ENCODE results near the gene PPP1R15A.
A peak's percentile ranks its signal among the peaks of the same experiment; 100 is the strongest.
"Not testable (repeated sequence)": the region's sequence is repeated elsewhere in the genome, so short reads cannot be mapped to it uniquely, and the experiment has no call there.

Gene PPP1R15A

GRCh38 chr19:48871471-48872181 is 595 bp upstream of the PPP1R15A start:
- Mint-ChIP-seq H3K36me3 (peaks cover 32% of the 10 kb centered on the region), H3K27ac (peak overlapping the region; percentile 99), H3K4me1 (peaks cover 26% of the 10 kb centered on the region), H3K4me3 (peak overlapping the region; percentile 99)
- not testable (repeated sequence) for H3K27me3 Mint-ChIP-seq, H3K9me3 Mint-ChIP-seq

DNA sequence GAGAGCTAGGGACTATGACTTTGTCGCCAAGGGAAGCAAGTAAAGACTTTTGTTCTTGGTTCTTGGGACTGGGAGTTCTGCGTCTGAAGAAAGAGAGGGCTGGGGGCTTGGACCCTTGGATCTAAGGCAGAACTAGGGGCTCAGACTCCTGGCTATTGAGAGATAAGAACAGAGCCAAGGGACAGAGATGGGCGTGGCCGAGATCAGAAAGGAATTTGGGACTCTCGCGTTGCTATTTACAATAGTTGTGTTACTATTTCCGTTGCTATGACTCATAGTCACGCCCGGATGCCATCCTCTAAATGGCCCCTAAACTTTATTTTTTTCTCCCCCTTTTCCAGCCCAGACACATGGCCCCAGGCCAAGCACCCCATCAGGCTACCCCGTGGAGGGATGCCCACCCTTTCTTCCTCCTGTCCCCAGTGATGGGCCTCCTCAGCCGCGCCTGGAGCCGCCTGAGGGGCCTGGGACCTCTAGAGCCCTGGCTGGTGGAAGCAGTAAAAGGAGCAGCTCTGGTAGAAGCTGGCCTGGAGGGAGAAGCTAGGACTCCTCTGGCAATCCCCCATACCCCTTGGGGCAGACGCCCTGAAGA is 759 bp downstream of the PPP1R15A start:
- peak overlapping the region; percentile 99 for H3K27ac Mint-ChIP-seq
- H3K36me3 Mint-ChIP-seq: peaks cover 34% of the 10 kb centered on the region
- no peaks in the 10 kb centered on the region for H3K9me3 Mint-ChIP-seq
- peak overlapping the region; percentile 99 for H3K4me3 Mint-ChIP-seq
- peaks cover 29% of the 10 kb centered on the region for H3K4me1 Mint-ChIP-seq
- H3K27me3 Mint-ChIP-seq: no peaks in the 10 kb centered on the region

DNA sequence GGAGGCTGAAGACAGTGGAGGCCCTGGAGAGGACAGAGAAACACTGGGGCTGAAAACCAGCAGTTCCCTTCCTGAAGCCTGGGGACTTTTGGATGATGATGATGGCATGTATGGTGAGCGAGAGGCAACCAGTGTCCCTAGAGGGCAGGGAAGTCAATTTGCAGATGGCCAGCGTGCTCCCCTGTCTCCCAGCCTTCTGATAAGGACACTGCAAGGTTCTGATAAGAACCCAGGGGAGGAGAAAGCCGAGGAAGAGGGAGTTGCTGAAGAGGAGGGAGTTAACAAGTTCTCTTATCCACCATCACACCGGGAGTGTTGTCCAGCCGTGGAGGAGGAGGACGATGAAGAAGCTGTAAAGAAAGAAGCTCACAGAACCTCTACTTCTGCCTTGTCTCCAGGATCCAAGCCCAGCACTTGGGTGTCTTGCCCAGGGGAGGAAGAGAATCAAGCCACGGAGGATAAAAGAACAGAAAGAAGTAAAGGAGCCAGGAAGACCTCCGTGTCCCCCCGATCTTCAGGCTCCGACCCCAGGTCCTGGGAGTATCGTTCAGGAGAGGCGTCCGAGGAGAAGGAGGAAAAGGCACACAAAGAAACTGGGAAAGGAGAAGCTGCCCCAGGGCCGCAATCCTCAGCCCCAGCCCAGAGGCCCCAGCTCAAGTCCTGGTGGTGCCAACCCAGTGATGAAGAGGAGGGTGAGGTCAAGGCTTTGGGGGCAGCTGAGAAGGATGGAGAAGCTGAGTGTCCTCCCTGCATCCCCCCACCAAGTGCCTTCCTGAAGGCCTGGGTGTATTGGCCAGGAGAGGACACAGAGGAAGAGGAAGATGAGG is 1.5 kb downstream of the PPP1R15A start:
- Mint-ChIP-seq H3K9me3 (no peaks in the 10 kb centered on the region), H3K27ac (peak overlapping the region; percentile 99)

DNA sequence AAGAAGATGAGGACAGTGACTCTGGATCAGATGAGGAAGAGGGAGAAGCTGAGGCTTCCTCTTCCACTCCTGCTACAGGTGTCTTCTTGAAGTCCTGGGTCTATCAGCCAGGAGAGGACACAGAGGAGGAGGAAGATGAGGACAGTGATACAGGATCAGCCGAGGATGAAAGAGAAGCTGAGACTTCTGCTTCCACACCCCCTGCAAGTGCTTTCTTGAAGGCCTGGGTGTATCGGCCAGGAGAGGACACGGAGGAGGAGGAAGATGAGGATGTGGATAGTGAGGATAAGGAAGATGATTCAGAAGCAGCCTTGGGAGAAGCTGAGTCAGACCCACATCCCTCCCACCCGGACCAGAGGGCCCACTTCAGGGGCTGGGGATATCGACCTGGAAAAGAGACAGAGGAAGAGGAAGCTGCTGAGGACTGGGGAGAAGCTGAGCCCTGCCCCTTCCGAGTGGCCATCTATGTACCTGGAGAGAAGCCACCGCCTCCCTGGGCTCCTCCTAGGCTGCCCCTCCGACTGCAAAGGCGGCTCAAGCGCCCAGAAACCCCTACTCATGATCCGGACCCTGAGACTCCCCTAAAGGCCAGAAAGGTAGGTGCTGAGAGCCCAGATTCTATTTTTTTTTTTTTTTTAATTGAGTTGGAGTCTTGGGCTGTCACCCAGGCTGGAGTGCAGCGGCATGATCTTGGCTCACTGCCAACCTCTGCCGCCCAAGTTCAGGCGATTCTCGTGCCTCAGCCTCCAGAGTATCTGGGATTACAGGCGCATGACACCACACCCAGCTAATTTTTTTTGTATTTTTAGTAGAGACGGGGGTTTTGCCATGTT is 2.3 kb downstream of the PPP1R15A start:
- H3K27ac Mint-ChIP-seq: peak overlapping the region; percentile 99
- H3K4me1 Mint-ChIP-seq: peaks cover 25% of the 10 kb centered on the region
- no peaks in the 10 kb centered on the region for H3K9me3 Mint-ChIP-seq
- no peaks in the 10 kb centered on the region for H3K27me3 Mint-ChIP-seq
- H3K36me3 Mint-ChIP-seq: peaks cover 38% of the 10 kb centered on the region
- peak overlapping the region; percentile 99 for H3K4me3 Mint-ChIP-seq

More for the DNA sequence above, 1.5 kb downstream of the PPP1R15A start:
- H3K4me1 Mint-ChIP-seq: peaks cover 25% of the 10 kb centered on the region
- no peaks in the 10 kb centered on the region for H3K27me3 Mint-ChIP-seq
- H3K36me3 Mint-ChIP-seq: peaks cover 38% of the 10 kb centered on the region
- peak overlapping the region; percentile 99 for H3K4me3 Mint-ChIP-seq

DNA sequence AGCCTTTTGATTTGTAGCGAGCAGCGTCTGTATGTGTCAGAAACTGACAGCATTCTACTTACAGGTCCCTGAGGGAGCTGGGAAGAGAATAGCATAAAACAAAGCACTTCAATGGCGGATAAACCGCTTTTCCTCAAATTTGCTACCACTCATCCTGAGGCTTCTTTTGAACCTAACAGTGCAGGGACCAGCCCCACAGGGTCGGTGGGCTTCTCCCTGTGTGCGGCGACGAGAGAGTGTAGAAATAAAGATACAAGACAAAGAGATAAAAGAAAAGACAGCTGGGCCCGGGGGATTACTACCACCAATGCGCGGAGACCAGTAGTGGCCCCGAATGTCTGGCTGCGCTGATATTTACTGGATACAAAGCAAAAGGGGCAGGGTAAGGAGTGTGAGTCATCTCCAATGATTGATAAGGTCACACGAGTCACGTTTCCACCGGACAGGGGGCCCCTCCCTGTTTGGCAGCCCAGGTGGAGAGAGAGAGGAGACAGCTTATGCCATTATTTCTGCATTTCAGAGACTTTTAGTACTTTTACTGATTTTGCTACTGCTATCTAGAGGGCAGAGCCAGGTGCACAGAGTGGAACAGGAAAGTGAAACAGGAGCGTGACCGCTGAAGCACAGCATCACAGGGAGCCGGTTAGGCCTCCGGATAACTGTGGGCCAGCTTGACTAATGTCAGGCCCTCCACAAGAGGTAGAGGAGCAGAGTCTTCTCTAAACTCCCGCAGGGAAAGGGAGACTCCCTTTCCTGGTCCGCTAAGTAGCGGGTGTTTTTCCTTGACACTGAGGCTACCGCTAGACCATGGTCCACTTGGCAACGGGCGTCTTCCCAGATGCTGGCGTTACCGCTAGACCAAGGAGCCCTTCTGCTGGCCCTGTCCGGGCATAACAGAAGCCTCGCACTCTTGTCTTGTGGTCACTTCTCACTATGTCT is 4.1 kb downstream of the PPP1R15A start:
- H3K4me1 Mint-ChIP-seq: peaks cover 25% of the 10 kb centered on the region
- H3K36me3 Mint-ChIP-seq: peaks cover 38% of the 10 kb centered on the region
- H3K27me3 Mint-ChIP-seq, H3K9me3 Mint-ChIP-seq: not testable (repeated sequence)
- peak overlapping the region; percentile 99 for H3K27ac Mint-ChIP-seq
- peak overlapping the region; percentile 99 for H3K4me3 Mint-ChIP-seq

GRCh38 chr19:48877855-48878195 is 5.6 kb downstream of the PPP1R15A start:
- H3K4me1 Mint-ChIP-seq: peaks cover 22% of the 10 kb centered on the region
- H3K9me3 Mint-ChIP-seq: no peaks in the 10 kb centered on the region
- H3K27me3 Mint-ChIP-seq: no peaks in the 10 kb centered on the region
- H3K4me3 Mint-ChIP-seq: no peak overlapping the region
- H3K36me3 Mint-ChIP-seq: peaks cover 37% of the 10 kb centered on the region
- peak overlapping the region; percentile 35 for H3K27ac Mint-ChIP-seq

DNA sequence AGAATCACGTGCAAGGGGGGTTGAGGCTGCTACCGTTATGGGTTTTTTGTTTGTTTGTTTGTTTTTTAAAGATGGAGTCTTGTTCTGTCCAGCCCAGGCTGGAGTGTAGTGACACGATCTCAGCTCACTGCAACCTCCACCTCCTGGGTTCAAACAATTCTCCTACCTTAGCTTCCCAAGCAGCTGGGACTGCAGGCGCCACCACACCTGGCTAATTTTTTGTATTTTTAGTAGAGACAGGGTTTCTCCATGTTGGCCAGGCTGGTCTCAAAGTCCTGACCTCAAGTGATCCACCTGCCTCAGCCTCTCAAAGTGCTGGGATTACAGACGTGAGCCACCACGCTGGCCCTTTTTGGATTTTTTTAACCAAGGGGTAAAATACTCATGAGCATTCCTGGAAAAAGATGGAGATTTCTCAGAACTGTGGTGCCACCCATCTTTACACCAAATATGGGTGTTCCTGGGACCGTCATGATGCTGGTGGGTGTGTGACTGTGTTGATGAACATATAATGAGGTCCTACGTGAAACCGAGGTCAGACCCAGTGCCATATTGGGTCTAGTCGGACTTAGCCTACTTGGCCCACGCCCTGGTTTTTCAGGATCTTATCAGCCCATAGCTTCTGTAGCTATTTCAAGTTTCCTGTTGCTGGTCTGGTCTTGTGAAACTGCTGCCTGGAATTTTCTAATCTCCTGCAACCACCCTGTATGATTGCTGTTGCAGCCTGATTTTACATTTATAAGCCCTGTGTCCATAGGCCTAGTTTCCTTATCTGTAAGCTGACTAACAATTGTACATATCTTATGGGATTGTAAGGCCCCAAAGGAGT is 6.2 kb downstream of the PPP1R15A start:
- peak overlapping the region; percentile 41 for H3K27ac Mint-ChIP-seq
- H3K9me3 Mint-ChIP-seq: no peaks in the 10 kb centered on the region
- peaks cover 20% of the 10 kb centered on the region for H3K4me1 Mint-ChIP-seq
- H3K36me3 Mint-ChIP-seq: peaks cover 32% of the 10 kb centered on the region
- H3K4me3 Mint-ChIP-seq: peak overlapping the region; percentile 26
- no peaks in the 10 kb centered on the region for H3K27me3 Mint-ChIP-seq

GRCh38 chr19:48879025-48879637 is 6.9 kb downstream of the PPP1R15A start:
- Mint-ChIP-seq H3K27me3 (no peaks in the 10 kb centered on the region), H3K4me3 (no peak overlapping the region), H3K9me3 (no peaks in the 10 kb centered on the region), H3K4me1 (peaks cover 13% of the 10 kb centered on the region), H3K27ac (no peak overlapping the region), H3K36me3 (peaks cover 24% of the 10 kb centered on the region)

DNA sequence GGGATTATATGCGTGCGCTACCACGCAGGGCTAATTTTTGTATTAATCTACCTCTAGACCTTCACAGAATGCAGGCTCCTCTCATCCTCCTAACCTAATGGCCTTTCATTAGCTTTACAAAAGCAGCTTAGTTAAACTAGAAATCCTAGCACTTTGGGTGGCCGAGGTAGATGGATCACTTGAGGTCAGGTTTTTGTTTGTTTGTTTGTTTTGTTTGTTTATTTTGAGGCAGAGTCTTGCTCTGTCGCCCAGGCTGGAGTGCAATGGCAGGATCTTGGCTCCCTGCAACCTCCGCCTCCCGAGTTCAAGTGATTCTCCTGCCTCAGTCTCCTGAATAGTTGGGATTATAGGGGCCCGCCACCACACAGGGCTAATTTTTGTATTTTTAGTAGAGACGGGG is 7.5 kb downstream of the PPP1R15A start:
- not testable (repeated sequence) for H3K27ac Mint-ChIP-seq
- peaks cover 19% of the 10 kb centered on the region for H3K36me3 Mint-ChIP-seq

DNA sequence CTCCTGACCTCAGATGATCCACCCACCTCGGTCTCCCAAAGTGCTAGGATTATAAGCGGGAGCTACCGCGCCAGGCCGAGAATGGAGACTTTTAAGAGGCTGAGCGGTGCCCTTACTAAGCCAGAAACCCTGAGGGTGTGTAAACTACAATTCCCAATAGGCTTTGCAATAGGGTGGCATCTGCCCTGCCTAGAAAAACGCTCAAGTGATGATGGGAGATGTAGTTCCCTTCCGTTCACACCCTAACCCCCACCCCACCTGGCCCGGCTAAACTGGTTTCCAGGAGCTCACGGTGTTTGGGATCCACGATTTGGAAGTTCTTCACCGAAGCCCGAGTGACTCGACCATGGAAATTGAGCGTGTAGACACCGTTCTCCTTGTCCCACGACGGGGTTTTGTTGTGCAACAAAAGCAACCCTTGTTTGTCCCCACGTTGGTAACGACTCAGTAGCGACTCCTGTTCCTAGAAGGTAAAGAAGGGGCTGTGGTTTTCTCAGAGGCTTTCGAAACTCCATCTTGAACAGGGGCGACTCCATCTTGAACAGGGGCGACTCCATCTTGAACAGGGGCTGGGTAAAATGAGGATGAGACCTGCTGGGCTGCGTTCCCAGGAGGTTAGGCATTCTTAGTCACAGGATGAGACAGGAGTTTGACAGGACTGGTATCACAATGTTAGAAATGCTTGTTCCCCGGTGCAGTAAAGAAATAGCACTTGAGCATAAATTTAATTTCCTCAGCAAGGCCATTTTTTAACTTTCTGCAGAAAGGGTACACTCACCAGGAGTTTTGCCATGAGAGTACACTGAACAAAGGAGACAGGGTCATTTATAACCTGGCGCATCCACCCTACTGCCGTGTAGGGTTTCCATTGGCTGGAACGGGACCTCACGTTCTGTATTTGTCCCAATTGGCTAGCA is 9.8 kb downstream of the PPP1R15A start:
- Mint-ChIP-seq H3K27me3 (no peaks in the 10 kb centered on the region), H3K27ac (no peak overlapping the region), H3K4me3 (no peak overlapping the region), H3K36me3 (peaks cover 6% of the 10 kb centered on the region), H3K9me3 (no peaks in the 10 kb centered on the region), H3K4me1 (peaks cover 4% of the 10 kb centered on the region)

More for the DNA sequence above, 7.5 kb downstream of the PPP1R15A start:
- peaks cover 12% of the 10 kb centered on the region for H3K4me1 Mint-ChIP-seq
- not testable (repeated sequence) for H3K9me3 Mint-ChIP-seq, H3K27me3 Mint-ChIP-seq, H3K4me3 Mint-ChIP-seq

GRCh38 chr19:48883726-48884125 is 11.5 kb downstream of the PPP1R15A start:
- Mint-ChIP-seq H3K36me3 (no peaks in the 10 kb centered on the region), H3K27ac (no peak overlapping the region), H3K27me3 (no peaks in the 10 kb centered on the region), H3K4me1 (no peaks in the 10 kb centered on the region), H3K4me3 (no peak overlapping the region), H3K9me3 (no peaks in the 10 kb centered on the region)

DNA sequence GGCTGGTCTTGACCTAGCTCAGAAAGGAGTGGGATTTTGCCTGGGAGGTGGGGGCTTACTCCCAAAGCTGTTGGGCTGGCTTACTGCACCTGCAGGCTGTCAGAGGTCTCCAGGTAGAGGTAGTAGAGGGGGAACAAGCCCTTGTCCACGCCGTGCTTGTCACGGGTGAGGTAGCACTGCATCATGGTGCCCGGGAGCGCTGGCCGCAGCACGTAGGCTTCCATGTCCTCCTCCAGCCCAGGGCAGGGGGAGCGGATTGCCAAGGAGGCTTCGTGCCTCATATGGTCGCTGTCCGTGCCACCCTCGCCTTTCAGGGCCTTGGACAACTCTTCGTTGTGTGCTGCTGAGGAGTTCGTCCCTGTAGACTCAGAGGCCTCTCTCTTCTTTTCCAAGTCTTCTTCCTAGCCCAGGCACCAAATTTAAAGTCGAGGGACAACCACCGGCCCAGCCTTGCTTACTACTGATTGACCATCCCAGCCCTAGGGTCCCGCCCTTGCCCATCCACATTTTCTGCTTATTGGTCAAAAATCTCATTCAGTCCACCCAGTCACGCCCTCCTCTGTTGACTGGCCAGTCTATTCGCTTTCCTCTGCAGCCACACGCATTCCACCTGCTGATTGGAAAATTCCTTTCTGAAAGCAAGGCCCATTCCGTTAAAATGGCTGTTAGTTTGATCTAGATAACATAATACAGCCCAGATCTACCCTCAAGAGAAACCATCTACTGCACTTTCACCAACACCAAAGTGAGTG is 15.8 kb downstream of the PPP1R15A start:
- Mint-ChIP-seq H3K4me1 (no peaks in the 10 kb centered on the region), H3K27ac (no peak overlapping the region), H3K27me3 (peaks cover 3% of the 10 kb centered on the region), H3K36me3 (no peaks in the 10 kb centered on the region), H3K9me3 (no peaks in the 10 kb centered on the region), H3K4me3 (no peak overlapping the region)

Data from activated naive CD4-positive, alpha-beta T cell treated with anti-CD3 and anti-CD28 coated beads, Interleukin-2, amount 50 U/mL, for 24 hours (primary cell).